SK-N-DZ (cell line): ENCODE data around the gene NDST1.
A peak's percentile ranks its signal among the peaks of the same experiment; 100 is the strongest.

ENCODE experiments used
- DNase-seq: peaks from one replicate; pipeline ENCODE4 v3.0.0-alpha.2; 2015; ENCODE audit warnings: low spot score

Gene NDST1

DNA sequence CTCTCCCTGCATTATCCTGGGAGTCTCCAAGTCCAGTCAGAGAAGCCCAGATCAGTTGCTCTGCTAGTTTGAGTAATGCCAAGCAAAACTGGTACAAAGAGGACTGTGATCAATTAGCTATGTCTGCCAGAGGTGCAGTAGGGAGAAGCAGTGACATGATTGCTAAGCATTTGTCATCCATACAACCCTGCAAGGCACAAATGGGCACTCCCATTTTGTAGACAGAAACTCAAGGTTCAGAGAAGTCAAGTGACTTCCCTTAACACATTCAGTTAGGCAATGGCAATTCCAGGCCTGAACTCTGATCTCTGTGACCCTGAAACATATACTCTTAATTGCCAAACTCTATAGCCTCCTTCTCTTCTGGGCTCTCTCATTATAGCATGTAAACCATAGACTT, 34.0 kb downstream of the NDST1 start:
- no peak for DNase-seq

DNA sequence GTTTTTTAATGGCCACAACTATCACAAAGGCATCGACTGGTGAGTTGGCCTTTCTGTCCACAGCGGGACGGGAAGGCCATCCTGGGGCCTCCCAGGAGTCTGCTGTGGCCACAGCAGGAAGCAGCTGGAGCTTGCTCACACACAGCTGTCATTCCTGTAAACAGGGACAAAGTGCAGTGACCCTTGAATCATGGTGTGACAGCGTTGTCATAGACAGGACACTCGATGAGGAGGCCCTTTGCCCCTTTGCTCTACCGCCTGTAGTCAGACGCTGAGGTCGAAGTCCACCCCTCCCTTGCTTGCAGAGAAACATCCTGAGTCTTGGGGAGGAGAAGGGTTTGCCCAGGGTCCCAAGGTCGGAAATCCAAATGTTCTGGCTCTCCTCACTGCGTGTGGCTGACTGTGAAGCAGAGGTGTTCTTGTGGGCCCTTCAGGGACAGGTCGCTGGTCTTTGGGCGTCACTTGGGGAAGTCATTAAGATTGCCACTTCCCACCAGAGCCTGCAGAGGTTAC, 35.1 kb downstream of the NDST1 start:
- DNase-seq, result no peak

DNA sequence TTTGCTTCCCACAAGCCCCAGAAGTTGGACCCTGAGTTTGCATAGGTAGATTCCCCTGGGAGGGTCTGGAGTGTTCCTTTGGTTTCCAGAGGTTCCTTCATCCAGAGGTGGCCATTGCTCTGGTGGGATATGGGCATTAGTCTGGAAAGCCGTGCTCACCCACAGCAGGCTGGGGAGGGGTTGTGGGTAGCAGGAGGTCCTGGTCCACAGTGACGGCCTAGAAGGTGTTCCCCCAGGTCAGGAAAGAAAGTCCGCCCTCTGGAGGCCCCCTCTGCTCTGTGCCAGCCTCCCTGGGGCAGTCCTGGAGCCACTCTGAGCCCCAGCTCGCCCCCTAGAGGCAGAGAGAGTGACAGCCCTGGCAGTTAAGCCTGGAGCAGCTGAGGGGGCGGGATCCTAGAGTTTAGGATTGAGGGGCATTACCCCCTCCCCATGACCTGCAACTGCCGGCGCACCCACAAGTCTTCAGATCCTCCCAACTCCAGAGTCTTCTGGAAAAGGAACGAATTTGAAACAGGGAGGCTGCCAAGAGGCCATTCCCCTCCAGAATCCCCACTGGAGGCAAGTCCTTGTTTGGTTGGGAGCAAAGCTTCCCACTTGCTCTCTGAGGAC, 36.8 kb downstream of the NDST1 start:
- peak; percentile 77 for DNase-seq

DNA sequence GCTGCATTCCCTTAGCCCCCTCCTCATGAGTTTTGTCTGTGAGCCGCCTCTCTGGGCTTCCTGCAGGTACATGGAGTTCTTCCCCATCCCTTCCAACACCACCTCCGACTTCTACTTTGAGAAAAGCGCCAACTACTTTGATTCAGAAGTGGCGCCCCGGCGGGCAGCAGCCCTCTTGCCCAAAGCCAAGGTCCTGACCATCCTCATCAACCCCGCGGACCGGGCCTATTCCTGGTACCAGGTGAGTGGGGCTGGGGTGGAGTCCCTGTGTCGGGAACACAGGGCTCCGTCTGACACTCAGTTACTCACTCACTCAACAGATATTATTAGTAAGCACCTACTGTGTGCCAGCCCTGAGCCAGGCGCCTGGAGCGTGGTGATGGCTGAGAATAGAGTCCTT, 37.3 kb downstream of the NDST1 start:
- DNase-seq, result no peak

DNA sequence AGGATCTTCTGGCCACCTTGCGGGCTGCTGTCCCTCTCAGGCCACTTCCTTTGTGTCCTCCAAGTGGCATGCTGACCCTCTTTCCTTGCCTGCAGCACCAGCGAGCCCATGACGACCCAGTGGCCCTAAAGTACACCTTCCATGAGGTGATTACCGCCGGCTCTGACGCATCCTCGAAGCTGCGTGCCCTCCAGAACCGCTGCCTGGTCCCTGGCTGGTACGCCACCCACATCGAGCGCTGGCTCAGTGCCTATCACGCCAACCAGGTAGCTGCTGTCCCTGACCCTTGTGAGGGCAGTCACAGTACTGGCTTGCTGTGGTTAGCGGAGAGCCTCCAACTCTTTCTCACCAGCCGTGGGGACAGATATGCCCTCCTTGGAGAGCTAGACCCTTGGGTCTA, 40.2 kb downstream of the NDST1 start:
- DNase-seq, result no peak

DNA sequence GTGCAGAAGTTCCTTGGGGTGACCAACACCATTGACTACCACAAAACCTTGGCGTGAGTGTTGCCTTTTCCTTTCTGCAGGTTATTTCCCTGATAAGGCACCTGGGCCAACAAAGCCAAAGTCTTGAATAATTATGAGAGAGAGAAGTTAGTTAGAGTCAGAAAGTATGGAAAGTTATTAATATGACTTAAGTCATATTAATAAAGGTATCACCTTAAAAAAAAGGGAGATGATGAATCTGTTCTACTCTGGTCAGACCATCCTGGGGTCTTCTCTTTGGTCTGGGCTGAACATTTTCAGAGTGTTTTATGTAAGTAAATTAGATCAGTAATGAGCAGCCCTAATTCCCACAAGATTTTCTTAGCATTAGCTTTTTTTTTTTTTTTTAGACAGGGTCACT, 41.8 kb downstream of the NDST1 start:
- DNase-seq, result no peak

DNA sequence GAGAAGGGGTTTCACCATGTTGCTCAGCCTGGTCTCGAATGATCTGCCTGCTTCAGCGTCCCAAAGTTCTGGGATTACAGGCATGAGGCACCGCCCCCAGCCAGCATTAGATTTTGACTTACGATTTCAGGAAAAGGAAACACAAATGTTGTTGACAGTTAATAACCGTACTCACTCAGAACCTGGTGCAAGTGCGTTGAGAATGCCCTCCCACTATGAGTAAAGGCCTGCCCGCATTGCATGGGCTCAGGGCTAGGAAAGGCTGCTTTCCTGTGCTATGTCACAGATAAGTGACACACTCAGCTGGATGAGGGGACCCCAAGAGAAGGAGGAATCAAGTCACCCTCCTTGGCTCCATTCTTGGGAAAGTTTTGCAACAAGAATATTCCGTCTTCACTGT, 42.4 kb downstream of the NDST1 start:
- no peak for DNase-seq

DNA sequence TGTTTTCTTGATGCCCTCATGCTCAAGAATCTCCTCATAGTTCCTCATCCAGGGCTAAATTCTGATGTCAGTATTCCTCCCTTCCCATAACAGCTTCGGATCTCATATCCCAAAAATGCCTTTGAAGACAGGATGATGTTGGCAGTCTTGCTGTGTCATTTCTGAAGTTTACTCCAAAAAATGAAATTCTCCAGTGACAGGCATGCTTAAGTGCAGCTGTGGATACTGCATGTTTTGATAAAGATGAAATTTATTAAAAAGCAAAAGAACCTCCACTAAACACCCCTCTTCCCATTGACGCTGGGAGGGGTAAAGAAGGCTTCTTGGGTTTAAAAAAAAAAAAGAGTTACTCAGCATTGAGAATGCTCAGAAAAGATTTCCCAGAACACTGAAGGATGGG, 43.1 kb downstream of the NDST1 start:
- no peak for DNase-seq

DNA sequence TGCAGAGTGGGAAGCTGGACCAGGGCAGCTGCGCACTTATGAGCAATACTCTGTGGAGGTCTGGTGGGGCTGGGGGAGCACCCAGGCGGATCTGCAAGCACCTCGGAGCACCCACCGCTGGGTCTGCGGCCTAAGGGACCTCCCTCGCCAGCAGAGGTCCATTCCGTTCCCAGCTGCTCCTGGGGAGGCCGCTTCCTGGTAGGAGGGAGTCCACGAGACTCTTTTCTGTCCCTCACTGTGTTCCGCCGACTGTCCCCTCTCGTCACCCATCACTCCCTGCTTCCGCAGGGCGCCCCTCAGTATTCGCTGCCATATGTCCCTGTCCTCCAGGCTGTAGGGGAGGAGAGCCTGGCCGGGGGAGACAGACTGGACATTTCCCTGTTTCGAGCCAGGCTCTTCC, 45.5 kb downstream of the NDST1 start:
- no peak for DNase-seq

DNA sequence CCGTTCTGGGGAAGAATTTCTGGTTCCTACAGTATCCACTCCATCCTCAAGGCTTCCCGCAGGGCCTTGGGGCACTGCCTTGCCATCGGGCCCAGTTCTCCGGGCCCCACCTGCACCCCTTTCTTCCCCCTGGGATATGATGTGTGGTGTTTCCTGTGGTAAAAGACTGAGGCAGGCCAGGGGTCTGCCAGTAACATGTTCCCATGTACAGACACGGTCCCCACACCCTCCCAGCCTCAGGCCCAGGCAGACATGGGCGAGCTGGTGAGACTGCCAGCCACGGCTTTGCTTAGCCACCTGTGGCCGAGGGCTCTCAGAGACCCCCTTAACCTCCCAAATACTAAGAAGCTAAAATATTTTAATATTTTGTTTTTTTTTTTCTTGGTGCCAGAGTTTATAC, 46.0 kb downstream of the NDST1 start:
- no peak for DNase-seq

DNA sequence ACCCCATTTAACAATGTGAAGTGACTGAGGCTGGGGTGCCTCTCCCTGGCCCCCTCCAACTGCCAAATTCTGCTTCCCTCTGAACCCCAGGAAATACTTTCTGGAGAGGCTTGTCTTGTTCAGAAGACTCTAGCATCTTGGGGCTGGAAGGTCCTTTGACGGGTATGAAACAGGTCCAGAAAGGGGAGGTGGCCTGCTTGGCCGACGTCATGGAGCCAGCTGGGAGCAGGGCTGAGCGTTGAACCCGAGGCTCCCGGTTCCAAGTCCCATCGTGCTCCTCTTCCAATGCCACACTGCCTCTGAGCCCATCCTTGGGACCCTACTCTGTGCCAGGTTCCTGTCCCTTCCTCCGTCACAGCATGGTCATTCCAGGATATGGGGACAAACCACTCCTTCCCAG, 46.9 kb downstream of the NDST1 start:
- DNase-seq, result no peak

DNA sequence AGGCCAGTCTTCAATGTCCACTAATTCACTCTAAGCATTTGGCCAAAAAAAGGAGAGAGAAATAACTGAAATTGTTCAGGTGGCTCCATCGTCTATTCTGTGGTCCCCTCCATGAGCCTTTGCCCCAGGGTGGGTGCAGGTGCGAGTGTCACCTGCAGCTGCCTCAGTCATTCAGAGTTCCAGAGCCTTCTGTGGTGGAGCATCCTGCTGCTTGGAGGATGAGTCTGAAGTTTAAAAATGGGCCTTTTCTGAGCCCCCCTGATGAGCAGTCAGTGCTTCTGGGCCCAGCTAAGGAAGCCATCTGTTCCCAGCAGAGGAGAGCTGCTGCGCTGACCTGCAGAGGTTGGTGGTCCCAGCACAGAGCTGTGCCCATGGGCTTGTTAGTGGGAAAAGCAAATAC, 48.2 kb downstream of the NDST1 start:
- no peak for DNase-seq

DNA sequence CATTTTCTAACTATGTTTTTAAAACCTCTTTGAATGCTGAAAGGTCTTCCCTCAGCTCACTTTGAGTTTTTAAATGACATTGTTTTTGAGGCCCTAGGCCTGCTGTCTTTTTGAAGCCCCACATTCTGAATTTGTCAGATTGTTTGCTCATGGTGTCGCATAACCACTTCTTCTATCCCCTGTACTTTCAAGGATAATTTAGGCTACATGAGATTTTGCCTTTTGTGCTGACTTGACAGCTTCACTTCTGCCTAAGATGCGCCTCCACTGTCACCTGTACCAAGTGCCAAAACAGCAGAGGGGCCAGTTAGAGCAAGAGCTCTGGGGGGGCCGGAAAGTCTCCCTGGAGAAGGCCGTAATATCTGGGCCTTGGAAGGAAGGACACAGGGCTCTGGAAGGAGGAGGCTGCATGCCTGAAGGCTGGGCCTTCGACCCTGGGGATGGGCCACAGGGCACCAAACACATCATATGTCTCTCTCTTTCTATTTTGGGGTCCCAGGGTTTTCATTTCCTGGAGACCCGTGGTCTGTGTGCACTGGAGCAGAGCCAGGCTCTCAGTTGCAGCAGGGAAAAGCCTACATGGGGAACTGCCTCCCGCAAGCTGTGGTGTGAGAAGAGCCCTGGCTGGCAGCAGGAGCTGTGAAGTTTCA, 49.1 kb downstream of the NDST1 start:
- no peak for DNase-seq

DNA sequence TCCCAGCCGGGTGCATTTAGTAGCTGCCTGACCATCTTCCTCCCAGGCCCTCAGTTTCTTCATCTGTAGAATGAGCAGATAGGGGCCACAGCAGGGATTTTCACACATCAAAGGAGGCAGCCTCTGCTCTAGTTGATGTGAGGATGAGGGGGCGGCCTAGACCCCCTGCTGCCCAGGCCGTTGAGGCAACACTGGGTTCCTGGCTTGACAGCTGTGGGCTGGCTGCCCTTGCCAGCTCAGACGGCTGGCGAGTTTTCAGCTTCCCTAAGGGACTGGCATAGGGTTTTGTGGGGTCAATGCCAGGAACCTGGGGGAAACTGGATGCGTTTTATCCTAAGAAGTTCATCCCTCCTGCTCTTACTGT, 49.6 kb downstream of the NDST1 start:
- no peak for DNase-seq

DNA sequence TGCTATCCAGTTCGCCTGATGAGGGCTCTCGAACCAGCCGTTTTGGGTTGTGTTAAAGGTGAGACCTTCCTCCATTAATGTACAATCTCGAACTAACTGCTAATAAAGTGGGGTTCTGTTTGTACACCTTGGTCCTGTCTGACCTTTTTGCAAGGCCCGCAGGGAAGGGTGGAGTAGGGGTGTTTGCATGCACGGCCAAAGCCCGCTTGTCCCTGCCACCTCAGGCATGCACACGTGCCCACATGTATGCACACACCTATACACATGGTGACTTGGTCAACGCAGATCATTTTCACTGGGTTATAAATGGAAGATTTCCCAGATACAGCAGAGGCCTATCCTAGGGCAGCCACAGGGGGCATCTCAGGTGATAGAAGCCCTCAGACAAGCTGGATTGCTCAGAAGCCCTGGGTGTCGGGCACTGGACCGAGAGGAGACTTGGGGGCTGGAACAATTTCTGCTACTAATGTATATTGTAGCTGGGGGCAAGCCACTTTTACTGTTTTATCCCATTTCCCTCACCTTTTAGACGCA, 50.2 kb downstream of the NDST1 start:
- DNase-seq, result no peak

DNA sequence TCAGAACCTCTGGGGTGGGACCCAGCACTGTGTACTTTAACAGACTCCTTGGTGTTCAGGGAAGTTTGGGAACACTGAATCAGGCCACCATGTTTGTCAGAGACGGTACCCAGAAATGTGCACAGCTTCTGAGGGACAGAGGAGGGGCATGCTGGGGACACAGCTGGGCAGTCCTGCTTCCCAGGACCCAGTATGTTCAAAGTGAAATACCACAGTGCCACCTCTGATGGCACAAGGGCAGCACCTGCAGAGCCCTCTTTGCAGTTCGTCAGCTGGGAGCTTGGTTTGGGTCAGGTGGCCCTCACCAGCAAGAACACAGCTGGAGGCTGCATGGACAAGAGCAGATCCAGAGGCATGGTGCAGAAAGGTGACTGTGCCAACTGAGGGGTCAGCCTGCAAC, 51.2 kb downstream of the NDST1 start:
- no peak for DNase-seq

DNA sequence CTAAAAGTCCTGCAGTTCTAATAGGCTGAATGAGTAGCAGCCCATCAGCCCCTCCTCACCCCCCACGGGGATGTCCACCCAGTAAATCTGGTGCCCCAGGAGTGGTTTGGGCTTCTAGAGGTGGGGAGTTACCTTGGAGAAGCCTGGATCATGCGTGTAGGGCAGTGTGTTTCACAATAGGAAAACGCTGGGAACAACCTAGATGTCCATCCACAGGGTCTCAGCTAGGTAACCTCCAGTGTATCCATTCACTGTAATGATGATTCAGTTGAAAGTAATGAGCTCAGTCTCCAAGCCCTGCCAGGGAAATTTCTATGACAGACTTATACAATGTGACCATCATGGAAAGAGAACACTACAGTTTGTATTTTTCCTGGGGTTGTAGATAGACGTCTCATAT, 51.8 kb downstream of the NDST1 start:
- no peak for DNase-seq

DNA sequence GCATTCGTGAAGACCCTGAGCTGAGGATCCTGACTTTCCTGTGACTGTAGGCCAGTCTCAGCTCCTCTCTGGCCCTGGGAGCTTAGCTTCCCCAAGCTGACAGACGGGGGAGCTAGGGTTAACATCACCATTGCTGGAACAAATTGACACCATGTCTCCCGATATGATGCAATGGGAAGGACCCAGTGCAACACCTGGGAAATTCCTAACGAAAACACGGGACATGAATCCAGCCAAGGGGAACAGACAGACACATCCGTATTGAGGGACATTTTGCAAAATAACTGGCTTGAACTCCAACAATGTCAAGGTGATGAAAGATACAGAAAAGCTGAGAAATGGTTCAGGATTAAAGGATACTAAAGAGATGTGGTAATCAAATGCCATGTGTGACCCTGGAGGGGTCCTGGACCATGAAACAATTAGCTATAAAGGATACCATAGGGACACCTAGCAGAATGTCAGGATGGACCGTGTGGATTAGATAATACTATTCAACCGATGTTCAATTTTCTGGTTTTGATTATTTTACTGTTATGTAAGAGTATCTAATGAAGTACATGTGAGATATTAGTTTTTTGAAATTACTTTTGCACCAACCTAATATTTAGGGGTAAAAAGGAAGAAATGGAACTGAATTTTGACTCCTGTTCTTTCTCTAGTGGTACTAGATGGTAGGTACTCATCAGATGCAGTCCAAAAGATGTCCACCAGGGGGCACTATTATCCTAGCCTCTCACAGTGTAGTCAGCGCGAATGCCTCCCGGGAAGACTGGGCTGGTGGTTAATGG, 52.7 kb downstream of the NDST1 start:
- peak; percentile 83 for DNase-seq

DNA sequence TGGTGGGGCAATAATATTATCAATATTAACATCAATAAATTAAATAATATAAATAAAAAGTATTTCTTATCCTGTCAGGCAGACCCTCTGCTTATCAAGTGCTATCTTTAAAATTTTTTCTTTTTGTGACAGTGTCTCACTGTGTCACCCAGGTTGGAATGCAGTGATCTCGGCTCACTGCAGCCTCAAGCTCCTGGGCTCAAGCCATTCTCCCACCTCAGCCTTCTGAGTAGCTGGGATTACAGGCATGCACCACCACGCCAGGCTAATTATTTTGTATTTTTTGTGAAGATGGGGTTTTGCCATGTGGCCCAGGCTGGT, 53.2 kb downstream of the NDST1 start:
- DNase-seq, result no peak

DNA sequence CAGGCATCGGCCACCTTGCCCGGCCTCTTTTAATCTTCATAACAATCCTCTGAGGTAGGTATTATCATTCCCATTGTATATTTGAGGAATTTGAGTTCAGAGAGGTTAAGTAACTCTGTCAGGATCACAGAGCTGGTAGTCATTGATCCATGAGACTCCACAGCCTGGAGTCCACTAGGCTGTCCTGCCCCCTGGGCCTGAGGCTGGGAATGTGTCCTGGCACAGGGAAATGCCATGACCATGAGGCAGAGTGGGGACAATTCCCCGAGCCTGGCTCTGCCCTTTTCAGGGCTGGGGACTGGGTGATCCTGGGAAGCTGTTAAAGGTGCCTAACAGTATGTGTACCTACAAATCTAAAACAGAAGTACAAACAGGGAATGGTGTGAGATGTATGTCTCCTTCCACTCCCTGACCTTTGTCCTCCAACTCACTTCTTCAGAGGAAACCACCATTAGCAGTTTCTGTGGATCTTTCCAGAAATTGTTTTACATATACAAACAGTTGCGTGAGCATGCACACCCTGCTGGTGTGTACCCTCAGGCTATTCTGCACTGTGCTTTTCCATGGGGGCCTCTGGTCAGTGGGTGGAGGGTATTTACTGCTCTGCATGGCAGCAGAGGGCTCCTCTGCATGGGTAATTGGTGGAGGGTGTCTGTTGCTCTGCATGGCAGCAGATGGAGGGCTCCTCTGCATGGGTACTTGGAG, 53.8 kb downstream of the NDST1 start:
- no peak for DNase-seq

DNA sequence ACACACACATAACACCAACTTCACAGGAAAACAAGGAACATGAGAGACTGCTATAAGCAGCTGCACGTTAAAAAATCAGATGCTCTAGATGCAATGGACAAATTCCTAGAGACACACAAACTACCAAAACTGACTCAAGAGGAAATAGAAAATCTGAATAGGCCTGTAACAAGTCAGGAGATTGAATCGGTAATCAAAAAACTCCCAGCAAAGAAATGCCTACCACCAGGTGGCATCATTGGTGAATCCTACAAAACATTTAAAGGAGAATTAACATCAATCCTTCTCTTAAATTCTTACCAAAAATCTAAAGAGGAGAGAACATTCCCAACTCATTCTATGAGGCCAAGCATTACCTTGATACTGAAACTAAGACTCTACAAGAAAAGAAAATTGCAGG, 54.9 kb downstream of the NDST1 start:
- DNase-seq, result peak; percentile 53

DNA sequence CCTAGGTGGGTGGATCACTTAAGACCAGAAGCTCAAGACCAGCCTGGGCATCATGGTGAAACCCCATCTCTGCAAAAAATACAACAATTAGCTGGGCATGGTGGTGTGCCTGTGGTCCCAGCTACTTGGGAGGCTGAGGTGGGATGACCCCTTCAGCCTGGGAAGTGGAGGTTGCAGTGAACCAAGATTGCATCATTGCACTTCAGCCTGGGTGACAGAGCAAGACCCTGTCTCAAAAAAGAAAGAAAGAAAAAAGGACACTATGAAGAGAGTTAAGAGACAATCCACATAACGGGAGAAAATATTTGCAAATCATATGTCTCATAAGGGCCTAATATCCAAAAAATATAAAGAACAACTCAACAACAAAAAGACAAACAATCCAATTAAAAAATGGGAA, 57.9 kb downstream of the NDST1 start:
- DNase-seq, result no peak
